Measurements from ENCODE around the gene TGM5.

Gene TGM5

GRCh38 chr15:43214169-43214568 is 52.6 kb downstream of the TGM5 start:
- TF ChIP-seq CTCF (IDR thresholded peaks at IDR 0.05; ENCODE audit: borderline replicate concordance, control extremely low read depth, extremely low read depth, insufficient read depth, missing control alignments): no peak
- no peak for DNase-seq (ENCODE audit: low spot score)

GRCh38 chr15:43213466-43213865 is 53.3 kb downstream of the TGM5 start:
- in situ Hi-C loops (cut with MboI; ENCODE audit: low sequenced_read_pairs, unreplicated experiment): no loop called here
- no peak for TF ChIP-seq CTCF (IDR thresholded peaks at IDR 0.05; ENCODE audit: borderline replicate concordance, control extremely low read depth, extremely low read depth, insufficient read depth, missing control alignments)
- no peak for DNase-seq (ENCODE audit: low spot score)

More at GRCh38 chr15:43214169-43214568, 52.6 kb downstream of the TGM5 start:
- in situ Hi-C loops (cut with MboI; ENCODE audit: low sequenced_read_pairs, unreplicated experiment): no loop called here

- in situ Hi-C loops (cut with MboI; ENCODE audit: low sequenced_read_pairs, unreplicated experiment): no loop called here
- DNase-seq (ENCODE audit: low spot score): no peak
- no peak for TF ChIP-seq CTCF (IDR thresholded peaks at IDR 0.05; ENCODE audit: borderline replicate concordance, control extremely low read depth, extremely low read depth, insufficient read depth, missing control alignments)
These were observed 53.8 kb downstream of the TGM5 start for GRCh38 chr15:43212951-43213350.

GRCh38 chr15:43212299-43212698 is 54.4 kb downstream of the TGM5 start:
- in situ Hi-C loops (cut with MboI; ENCODE audit: low sequenced_read_pairs, unreplicated experiment): no loop called here
- DNase-seq (ENCODE audit: low spot score): no peak
- TF ChIP-seq CTCF (IDR thresholded peaks at IDR 0.05; ENCODE audit: borderline replicate concordance, control extremely low read depth, extremely low read depth, insufficient read depth, missing control alignments): no peak

GRCh38 chr15:43211224-43211735 is 55.4 kb downstream of the TGM5 start:
- in situ Hi-C loops (cut with MboI; ENCODE audit: low sequenced_read_pairs, unreplicated experiment): no loop called here
- no peak for TF ChIP-seq CTCF (IDR thresholded peaks at IDR 0.05; ENCODE audit: borderline replicate concordance, control extremely low read depth, extremely low read depth, insufficient read depth, missing control alignments)
- DNase-seq (ENCODE audit: low spot score): no peak

GRCh38 chr15:43210807-43211206 is 55.9 kb downstream of the TGM5 start:
- in situ Hi-C loops (cut with MboI; ENCODE audit: low sequenced_read_pairs, unreplicated experiment): no loop called here
- DNase-seq (ENCODE audit: low spot score): no peak
- no peak for TF ChIP-seq CTCF (IDR thresholded peaks at IDR 0.05; ENCODE audit: borderline replicate concordance, control extremely low read depth, extremely low read depth, insufficient read depth, missing control alignments)
